Endothelial cell of umbilical vein (primary cell): ENCODE measurements around the gene P2RY2. TPM values are rescaled to one million over a fixed set of nuclear protein-coding genes. Genes with fewer than 3 reads are reported as not detected.

Experiments
- BruUV-seq: library from RNA; stranded (reverse); fragments of 400-500 nt; replicated peaks from 2 replicates; lab custom pipeline; 2021; lab: Mats Ljungman, UMichigan
- CTCF ChIA-PET: fragments of 300-600, 350-600 bp; sonication (Branson Sonifier 250); formaldehyde crosslinking; loops from one replicate; lab custom pipeline; 2021; ENCODE audit warnings: antibody characterized with exemption, inconsistent platforms; lab: Charles Lee
- POLR2A ChIA-PET: fragments of 300-600, 350-600 bp; sonication (Branson Sonifier 250); formaldehyde crosslinking; loops from one replicate; lab custom pipeline; 2021; ENCODE audit warnings: antibody characterized with exemption, inconsistent platforms; lab: Charles Lee
- DNase-seq: peaks from one replicate; pipeline ENCODE4 v3.0.0-alpha.2; 2011; ENCODE audit warnings: low read depth, low spot score
- FAIRE-seq: peaks from 2 replicates; lab custom pipeline; 2011; peaks lifted over from hg19 to GRCh38; lab: Jason Lieb, UNC
- H2AFZ ChIP-seq: 2 replicates; pipeline ENCODE4 v1.6.0; 2012; ENCODE audit warnings: low read depth, low read length, control low read depth, inconsistent platforms
- H3K27ac ChIP-seq: 2 replicates; pipeline ENCODE4 v1.5.1; 2011; ENCODE audit warnings: low read depth, mild to moderate bottlenecking, control low read depth, low read length, moderate library complexity; ENCODE audit not compliant: insufficient read depth
- H3K27me3 ChIP-seq, 2 experiments: 2 replicates each; pipeline versions ENCODE4 v1.6.0 to v1.6.1; 2011; ENCODE audit warnings: low read length in 2 of 2, mixed read lengths in 1 of 2; ENCODE audit not compliant: control insufficient read depth in 2 of 2, insufficient read depth in 2 of 2
- H3K36me3 ChIP-seq, 2 experiments: 2 replicates in 1 of 2; 3 replicates in 1 of 2; pipeline ENCODE4 v1.5.1; 2011; ENCODE audit warnings: low read length in 2 of 2, mild to moderate bottlenecking in 1 of 2, moderate library complexity in 1 of 2; ENCODE audit not compliant: control insufficient read depth in 2 of 2, insufficient read depth in 2 of 2; ENCODE audit errors: extremely low read depth in 1 of 2
- H3K4me1 ChIP-seq: 3 replicates; pipeline ENCODE4 v1.5.1; 2011; ENCODE audit warnings: mild to moderate bottlenecking, low read length; ENCODE audit not compliant: control insufficient read depth, insufficient read depth; ENCODE audit errors: extremely low read depth
- H3K4me2 ChIP-seq: 2 replicates; pipeline ENCODE4 v1.6.1; 2011; ENCODE audit warnings: low read length, control low read depth, mixed read lengths; ENCODE audit not compliant: insufficient read depth
- H3K4me3 ChIP-seq, 3 experiments: fragments of 200-600 bp in 1 of 3; sonication (generic), shearing (Covaris generic) in 1 of 3; replicated peaks in 1 of 3; 2 replicates each; pipeline ENCODE4 v1.5.1; 2011 to 2016; ENCODE audit warnings: control low read depth in 3 of 3, low read length in 3 of 3, mild to moderate bottlenecking in 2 of 3, inconsistent platforms in 1 of 3, low read depth in 1 of 3, moderate library complexity in 1 of 3; ENCODE audit not compliant: insufficient read depth in 1 of 3
- H3K79me2 ChIP-seq: 2 replicates; pipeline ENCODE4 v1.6.0; 2012; ENCODE audit warnings: low read length, inconsistent platforms; ENCODE audit not compliant: control insufficient read depth, insufficient read depth
- H3K9ac ChIP-seq: replicated peaks from 2 replicates; pipeline ENCODE3; 2011; ENCODE audit warnings: low read length, control low read depth; ENCODE audit not compliant: insufficient read depth; ENCODE audit errors: extremely low read depth
- H3K9me1 ChIP-seq: replicated peaks from 3 replicates; pipeline ENCODE4 v1.6.0; 2011; ENCODE audit warnings: mild to moderate bottlenecking, low read length; ENCODE audit not compliant: control insufficient read depth, insufficient read depth; ENCODE audit errors: extremely low read depth
- H3K9me3 ChIP-seq: replicated peaks from 2 replicates; pipeline ENCODE4 v1.5.1; 2012; ENCODE audit warnings: low read length, inconsistent platforms; ENCODE audit not compliant: control insufficient read depth, insufficient read depth
- H4K20me1 ChIP-seq: replicated peaks from 2 replicates; pipeline ENCODE3; 2011; ENCODE audit warnings: mild to moderate bottlenecking, low read length; ENCODE audit not compliant: control insufficient read depth, insufficient read depth; ENCODE audit errors: extremely low read depth
- CTCF ChIP-seq, 2 donors: IDR thresholded peaks; 1 replicate in 1 of 2; 2 replicates in 1 of 2; pipeline ENCODE4 v1.5.1; 2011; ENCODE audit warnings: low read length in 2 of 2, mild to moderate bottlenecking in 2 of 2, moderate library complexity in 2 of 2, control low read depth in 1 of 2, inconsistent platforms in 1 of 2, low read depth in 1 of 2; ENCODE audit not compliant: insufficient read depth in 1 of 2; ENCODE audit errors: extremely low read depth in 1 of 2
- EZH2 ChIP-seq: IDR thresholded peaks from 2 replicates; pipeline ENCODE4 v1.6.1; 2012; ENCODE audit warnings: borderline replicate concordance, low read depth, mild to moderate bottlenecking, moderate library complexity, low read length, inconsistent platforms; ENCODE audit not compliant: severe bottlenecking
- FOS ChIP-seq: IDR thresholded peaks from 2 replicates; pipeline ENCODE4 v1.6.1; 2011; ENCODE audit warnings: mild to moderate bottlenecking, low read length, moderate library complexity, borderline replicate concordance; ENCODE audit not compliant: insufficient read depth
- GATA2 ChIP-seq: IDR thresholded peaks from 2 replicates; pipeline ENCODE4 v1.7.0; 2011; ENCODE audit warnings: low read depth, mild to moderate bottlenecking, moderate library complexity, mixed read lengths, low read length; ENCODE audit not compliant: insufficient read length, insufficient read depth
- JUN ChIP-seq: IDR thresholded peaks from 2 replicates; pipeline ENCODE4 v1.6.1; 2011; ENCODE audit warnings: borderline replicate concordance, low read depth; ENCODE audit not compliant: insufficient read length, insufficient read depth
- MAX ChIP-seq: IDR thresholded peaks from 2 replicates; pipeline ENCODE4 v1.6.1; 2011; ENCODE audit not compliant: insufficient read depth, insufficient read length
- MYC ChIP-seq: IDR thresholded peaks from one replicate; pipeline ENCODE4 v1.6.1; 2011; ENCODE audit warnings: mild to moderate bottlenecking, low read depth, low read length
- POLR2A ChIP-seq: IDR thresholded peaks from 2 replicates; pipeline ENCODE4 v1.6.1; 2012; ENCODE audit warnings: low read depth, mild to moderate bottlenecking, control low read depth, low read length
- dilution Hi-C: fragments of 300-500 bp; cut with MboI; formaldehyde crosslinking; loops from one replicate; pipeline ENCODE4 v1.15.0; 2019; ENCODE audit warnings: low sequenced_read_pairs; ENCODE audit not compliant: extremely low pct_ligation_motif_present
- intact Hi-C: fragments of 100-400 bp; cut with micrococcal nuclease; formaldehyde crosslinking; loops from one replicate; pipeline ENCODE4 v1.10.0; 2022
- polyA plus RNA-seq, 4 experiments: library from polyadenylated mRNA; depleted of rRNA in 3 of 4; stranded (reverse) in 3 of 4; unstranded in 1 of 4; fragments of >200 nt; gene quantifications; 2 replicates each; pipeline versions ENCODE4 v1.2.1 to v1.2.3, GENCODE V29; 2011 to 2012; ENCODE audit warnings: missing spikeins in 1 of 4
- total RNA-seq: library from RNA; stranded (reverse); gene quantifications from 2 replicates; pipeline ENCODE4 v1.2.3, GENCODE V29; 2021

P2RY2 gene
- total and polyA plus RNA-seq, 2 donors (not counting 3 experiments of a cell fraction or from before 2014, with no cell fraction given): 4.8 to 5.6 TPM

GRCh38 chr11:73233692-73234470 lies 15.8 kb downstream of the P2RY2 start:
- intact Hi-C loops (no loop called here), dilution Hi-C loops (no loop called here)
- no peaks in the 10 kb centered on the region for H4K20me1 ChIP-seq
- CTCF ChIA-PET: interaction anchor here (0.6 to 1.7 kb wide), 12 partner anchors 9 to 508 kb away, joined by 3 to 8 read pairs (median 4); partner anchors contain the start of gene P2RY2
- H3K27ac ChIP-seq: no peak overlapping the region
- no peaks in the 10 kb centered on the region for H3K9me1 ChIP-seq
- no peak overlapping the region for H3K9ac ChIP-seq
- H3K27me3 ChIP-seq: no peaks in the 10 kb centered on the region
- H2AFZ ChIP-seq: no peak overlapping the region
- POLR2A ChIA-PET: interaction anchor here (0.5 kb wide), 1 partner anchor 73 kb away, joined by 4 read pairs; no protein-coding TSS in a partner anchor
- H3K79me2 ChIP-seq: no peaks in the 10 kb centered on the region
- H3K4me3 ChIP-seq: no peak overlapping the region
- FAIRE-seq (no peak), DNase-seq (no peak)
- H3K4me2 ChIP-seq: no peak overlapping the region
- H3K36me3 ChIP-seq: no peaks in the 10 kb centered on the region
- peaks cover 7% of the 10 kb centered on the region for H3K4me1 ChIP-seq
- H3K9me3 ChIP-seq: no peaks in the 10 kb centered on the region
- BruUV-seq: no TSS peak
- TF ChIP-seq JUN (no peak), MAX (no peak), GATA2 (no peak), FOS (no peak), POLR2A (no peak)

- FAIRE-seq: no peak
- no peak for DNase-seq
- Histone ChIP-seq H3K36me3 (no peaks in the 10 kb centered on the region), H3K4me3 (no peak overlapping the region), H3K27me3 (no peaks in the 10 kb centered on the region), H3K4me2 (no peak overlapping the region), H3K9ac (no peak overlapping the region), H2AFZ (no peak overlapping the region), H3K79me2 (no peaks in the 10 kb centered on the region), H3K9me3 (no peaks in the 10 kb centered on the region), H4K20me1 (no peaks in the 10 kb centered on the region), H3K4me1 (peaks cover 7% of the 10 kb centered on the region), H3K9me1 (no peaks in the 10 kb centered on the region), H3K27ac (no peak overlapping the region)
- ChIA-PET CTCF (interaction anchor here (1.4 to 3.0 kb wide), 6 partner anchors 15 to 509 kb away, joined by 3 to 107 read pairs (median 13); no protein-coding TSS in a partner anchor), POLR2A (no interaction called here)
- no peak for TF ChIP-seq GATA2
- TF ChIP-seq POLR2A: no peak
- TF ChIP-seq MYC: no peak
- no peak for TF ChIP-seq EZH2
- no peak for TF ChIP-seq CTCF (IDR thresholded peaks at IDR 0.05; ENCODE audit: extremely low read depth in 1 of 2, insufficient read depth in 1 of 2, low read depth in 1 of 2, low read length in 2 of 2)
- no TSS peak for BruUV-seq
- dilution Hi-C loops (no loop called here), intact Hi-C loops (no loop called here)
These were observed 16.5 kb downstream of the P2RY2 start for GRCh38 chr11:73234471-73235181.
